IPS-NIHi11 (cell line): ENCODE results near the gene SP3.

ENCODE experiments used
- DNase-seq: peaks from one replicate; pipeline ENCODE4 v3.0.0; 2012; ENCODE audit warnings: mixed read lengths, low spot score

SP3 gene

DNA sequence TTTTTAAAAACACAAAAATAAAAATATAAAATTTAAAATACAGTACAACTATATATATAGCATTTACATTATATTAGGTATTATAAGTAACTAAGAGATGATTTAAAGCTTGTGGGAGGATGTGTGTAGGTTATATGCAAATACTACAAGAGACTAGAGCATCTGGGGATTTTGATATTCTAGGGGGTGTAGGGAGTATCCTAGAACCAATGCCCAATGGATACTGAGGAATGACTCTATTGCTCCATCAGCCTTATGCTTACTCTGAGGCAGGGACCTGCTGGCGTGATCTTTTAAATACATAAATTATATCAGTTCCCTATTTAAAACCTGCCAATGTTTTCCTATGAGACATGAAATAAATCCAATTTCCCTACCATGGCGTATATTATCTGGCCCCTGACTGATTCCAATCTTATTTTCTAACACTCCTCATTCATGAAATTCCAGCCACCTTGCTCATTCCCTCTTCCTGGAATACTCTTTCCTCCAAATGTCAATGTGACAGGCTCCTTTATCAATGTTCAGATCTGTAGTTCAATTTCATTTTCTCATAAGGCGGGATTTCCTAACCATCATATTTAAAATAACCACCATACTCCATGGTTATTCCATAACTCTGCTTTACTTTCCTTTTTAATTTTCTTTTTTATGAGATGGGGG lies 22.2 kb downstream of the SP3 start:
- DNase-seq = no peak

- DNase-seq = no peak
Measured at GRCh38 chr2:173941567-173941966, 23.6 kb downstream of the SP3 start.

DNA sequence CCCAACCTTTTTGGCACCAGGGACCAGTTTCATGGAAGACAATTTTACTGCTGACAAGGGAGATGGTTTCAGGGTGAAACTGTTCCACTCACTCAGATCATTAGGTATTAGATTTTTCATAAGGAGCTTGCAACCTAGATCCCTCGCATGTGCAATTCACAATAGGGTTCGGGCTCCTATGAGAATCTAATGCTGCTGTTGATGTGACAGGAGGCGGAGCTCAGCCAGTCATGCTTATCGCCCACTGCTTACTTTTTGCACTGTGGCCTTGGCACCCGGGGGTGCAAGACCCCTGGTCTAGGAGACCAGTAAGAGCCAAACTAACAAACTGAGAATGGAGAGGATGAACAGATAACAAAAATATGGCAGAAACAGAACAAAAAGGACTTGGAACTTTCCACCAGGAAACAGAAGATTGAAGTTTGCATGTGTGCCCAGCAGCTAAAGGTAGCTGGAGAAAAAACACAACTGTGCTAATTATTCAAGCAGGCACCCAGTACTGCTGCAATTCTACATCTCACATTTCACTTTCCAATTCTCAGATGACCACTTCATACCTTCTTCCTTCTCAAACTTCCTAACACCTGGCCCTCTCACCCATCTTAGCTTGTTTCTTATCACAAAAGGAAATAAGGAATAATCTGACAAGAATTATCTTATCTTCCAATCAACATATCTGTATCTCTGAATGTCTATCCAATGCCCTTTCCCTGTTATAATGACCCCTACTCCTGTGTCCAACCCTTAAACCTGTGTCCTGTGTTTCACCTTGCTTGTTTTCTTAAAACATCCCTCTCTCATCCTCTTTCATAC lies 24.8 kb downstream of the SP3 start:
- no peak for DNase-seq

DNA sequence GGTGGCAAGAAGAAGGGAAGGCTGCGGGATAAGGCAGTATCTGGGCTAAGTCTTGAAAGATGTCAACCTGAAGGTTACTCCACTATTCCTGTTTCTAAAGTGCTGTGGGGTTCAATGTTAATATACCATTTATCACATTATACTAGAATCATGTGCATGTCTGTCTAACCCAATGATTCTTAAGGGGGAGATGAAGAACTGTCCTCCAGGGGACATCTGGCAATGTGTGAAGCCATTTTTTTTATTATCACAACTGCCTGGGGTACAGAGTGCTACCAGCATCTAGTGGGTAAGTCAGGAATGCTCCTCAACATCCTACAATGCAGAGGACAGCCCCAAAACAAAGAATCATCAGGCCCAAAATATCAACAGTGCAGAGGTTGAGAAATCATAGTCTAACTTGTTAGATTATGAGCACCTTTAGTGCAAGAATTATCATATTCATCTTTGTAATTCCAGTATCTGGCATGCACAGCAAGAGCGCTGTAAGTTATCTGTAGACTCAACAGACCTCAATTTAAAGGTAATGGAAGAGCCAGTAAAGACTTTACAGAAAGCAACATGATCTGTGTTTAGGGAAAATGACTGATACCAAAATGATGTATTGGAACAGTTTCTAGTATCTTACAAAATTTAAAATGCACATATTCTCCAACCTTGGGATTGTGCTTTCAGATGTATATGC lies 26.3 kb downstream of the SP3 start:
- DNase-seq = no peak

- no peak for DNase-seq
Measured at GRCh38 chr2:173935305-173935704, 29.9 kb downstream of the SP3 start.

DNA sequence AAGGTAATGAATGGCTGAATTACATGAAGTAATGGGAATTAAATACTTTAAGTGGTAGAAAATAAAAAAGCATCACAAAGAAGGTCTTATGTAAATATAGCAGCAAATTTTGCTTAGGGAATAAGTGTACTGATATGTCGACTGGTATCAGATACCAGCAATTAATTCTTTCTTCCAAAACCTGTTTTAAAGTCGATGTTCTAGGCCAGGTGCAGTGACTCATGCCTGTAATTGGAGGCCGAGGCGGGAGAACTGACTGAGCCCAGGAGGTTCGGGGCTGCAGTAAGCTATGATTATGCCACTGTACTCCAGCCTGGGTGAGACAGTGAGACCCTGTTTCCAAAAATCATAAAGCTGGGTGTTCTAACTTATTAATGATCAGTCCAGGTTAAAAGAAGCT lies 30.3 kb downstream of the SP3 start:
- DNase-seq = no peak

DNA sequence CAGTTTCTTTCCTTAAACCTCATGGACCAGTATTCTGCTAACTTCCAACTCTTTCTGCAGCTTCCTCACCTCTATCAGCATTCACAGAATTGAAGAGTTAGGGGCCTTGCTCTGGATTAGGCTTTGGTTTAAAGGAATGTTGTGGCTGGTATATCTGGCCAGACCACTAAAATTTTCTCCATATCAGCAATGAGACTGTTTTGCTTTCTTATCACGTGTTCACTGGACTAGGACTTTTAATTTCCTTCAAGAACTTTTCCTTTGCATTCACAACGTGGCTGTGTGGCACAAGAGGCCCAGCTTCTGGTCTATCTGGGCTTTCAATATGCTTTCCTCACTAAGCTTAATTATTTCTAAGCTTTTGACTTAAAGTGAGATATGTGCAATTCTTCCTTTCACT lies 33.4 kb downstream of the SP3 start:
- DNase-seq = no peak

GRCh38 chr2:173929441-173929840 lies 35.7 kb downstream of the SP3 start:
- DNase-seq = no peak

DNA sequence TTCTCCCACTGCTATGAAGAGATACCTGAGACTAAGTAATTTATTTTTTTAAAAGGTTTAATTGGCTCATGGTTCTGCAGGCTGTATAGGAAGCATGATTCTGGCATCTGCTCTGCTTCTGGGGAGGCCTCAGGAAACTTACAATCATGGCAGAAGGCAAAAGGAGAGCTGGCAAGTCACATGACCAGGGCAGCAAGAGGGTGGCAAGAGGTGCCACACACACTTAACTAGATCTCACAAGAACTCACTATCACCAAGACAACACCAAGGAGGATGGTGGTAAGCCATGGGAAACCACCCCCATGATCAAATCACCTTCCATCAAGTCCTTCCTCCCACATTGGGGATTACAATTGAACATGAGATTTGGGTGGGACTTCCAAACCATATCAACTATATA lies 38.3 kb downstream of the SP3 start:
- DNase-seq = no peak

GRCh38 chr2:173924285-173924684 lies 40.9 kb downstream of the SP3 start:
- DNase-seq = no peak

DNA sequence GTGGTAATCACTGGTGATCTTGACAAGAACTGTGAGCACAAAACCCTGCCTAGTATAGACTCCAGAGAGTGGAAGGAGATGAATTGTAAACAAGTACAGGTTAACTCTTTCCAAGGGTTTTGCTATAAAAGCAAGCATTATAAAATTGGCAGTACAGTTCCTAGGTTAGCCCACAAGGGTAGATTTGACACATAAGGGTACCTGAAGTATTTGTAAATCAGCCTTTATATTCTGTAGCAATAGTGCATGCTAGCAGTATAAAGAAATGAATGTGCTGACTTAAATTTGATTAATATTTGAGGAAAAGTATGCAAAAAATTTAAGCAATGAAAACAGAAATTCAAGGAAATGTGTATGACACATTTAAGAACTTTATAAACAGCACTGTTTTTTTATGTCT lies 42.4 kb downstream of the SP3 start:
- no peak for DNase-seq

DNA sequence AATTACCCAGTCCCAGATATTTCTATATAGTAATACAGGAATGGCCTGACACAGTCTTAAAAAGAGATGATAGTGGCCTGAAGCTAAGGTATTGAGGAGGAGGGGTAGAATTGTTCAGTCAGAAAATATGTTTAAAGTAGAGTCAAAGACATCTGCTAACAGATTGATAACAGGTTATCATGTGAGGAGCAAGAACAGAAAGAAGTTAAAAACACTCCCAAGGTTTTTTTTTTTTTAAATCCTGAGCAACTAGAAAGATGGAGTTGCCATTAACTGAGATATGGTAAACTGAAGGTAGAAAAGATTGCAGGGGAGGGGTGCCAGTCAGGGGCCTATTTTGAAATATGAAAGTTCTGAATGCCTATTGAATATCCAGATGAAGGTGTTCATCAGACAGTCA lies 43.1 kb downstream of the SP3 start:
- DNase-seq = no peak

- DNase-seq = no peak
Measured at GRCh38 chr2:173914055-173914927, 50.9 kb downstream of the SP3 start.

DNA sequence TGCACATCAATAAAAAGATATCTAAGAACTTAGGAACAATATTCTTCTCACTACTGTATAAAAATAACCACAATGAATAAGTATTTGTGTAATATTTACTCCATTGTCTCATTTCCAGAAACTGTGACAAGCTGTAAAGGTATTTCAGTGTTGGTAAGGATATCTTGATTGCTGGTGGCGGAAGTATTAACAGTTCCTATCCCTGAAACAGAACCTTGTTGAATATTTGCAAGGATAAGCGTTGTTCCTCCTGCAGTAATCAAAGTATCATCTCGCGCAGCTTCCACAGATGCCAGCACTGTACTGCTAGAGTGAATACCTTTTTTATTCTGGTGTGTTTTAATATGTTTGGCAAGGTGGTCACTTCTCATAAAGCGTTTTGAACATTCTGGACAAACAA lies 55.3 kb downstream of the SP3 start:
- DNase-seq = no peak

- no peak for DNase-seq
Measured at GRCh38 chr2:173906626-173907025, 58.5 kb downstream of the SP3 start.

GRCh38 chr2:173903601-173904394 lies 61.4 kb downstream of the SP3 start:
- DNase-seq = no peak

- DNase-seq = no peak
Measured at GRCh38 chr2:173898996-173899395, 66.2 kb downstream of the SP3 start.

- DNase-seq = no peak
Measured at GRCh38 chr2:173898178-173898668, 67.0 kb downstream of the SP3 start.

DNA sequence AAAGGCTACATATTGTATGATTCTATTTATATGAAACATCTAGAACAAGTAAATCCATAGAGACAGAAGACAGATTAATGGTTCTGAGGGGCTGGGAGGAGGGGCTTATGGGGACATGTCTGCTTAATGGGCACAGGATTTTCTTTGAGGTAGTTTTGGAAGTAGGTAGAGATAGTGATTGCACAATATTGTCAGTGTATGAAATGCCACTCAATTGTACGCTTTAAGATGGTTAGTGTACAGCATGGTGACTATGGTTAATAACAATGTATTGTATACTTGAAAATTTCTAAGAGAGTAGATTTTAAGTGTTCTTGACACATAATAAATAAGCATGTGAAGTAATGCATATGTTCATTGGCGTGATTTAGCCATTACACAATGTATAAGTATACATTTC lies 68.4 kb downstream of the SP3 start:
- no peak for DNase-seq

- no peak for DNase-seq
Measured at GRCh38 chr2:173892341-173892740, 72.8 kb downstream of the SP3 start.
